Endothelial cell of hepatic sinusoid (primary cell): ENCODE results near the gene ZNF813.
"Not testable (repeated sequence)": the region's sequence is repeated elsewhere in the genome, so short reads cannot be mapped to it uniquely, and the experiment has no call there.

Experiments
- in situ Hi-C: cut with HindIII; loops from 2 replicates; pipeline ENCODE4 v1.10.0; 2017; ENCODE audit warnings: low sequenced_read_pairs

ZNF813 gene

DNA sequence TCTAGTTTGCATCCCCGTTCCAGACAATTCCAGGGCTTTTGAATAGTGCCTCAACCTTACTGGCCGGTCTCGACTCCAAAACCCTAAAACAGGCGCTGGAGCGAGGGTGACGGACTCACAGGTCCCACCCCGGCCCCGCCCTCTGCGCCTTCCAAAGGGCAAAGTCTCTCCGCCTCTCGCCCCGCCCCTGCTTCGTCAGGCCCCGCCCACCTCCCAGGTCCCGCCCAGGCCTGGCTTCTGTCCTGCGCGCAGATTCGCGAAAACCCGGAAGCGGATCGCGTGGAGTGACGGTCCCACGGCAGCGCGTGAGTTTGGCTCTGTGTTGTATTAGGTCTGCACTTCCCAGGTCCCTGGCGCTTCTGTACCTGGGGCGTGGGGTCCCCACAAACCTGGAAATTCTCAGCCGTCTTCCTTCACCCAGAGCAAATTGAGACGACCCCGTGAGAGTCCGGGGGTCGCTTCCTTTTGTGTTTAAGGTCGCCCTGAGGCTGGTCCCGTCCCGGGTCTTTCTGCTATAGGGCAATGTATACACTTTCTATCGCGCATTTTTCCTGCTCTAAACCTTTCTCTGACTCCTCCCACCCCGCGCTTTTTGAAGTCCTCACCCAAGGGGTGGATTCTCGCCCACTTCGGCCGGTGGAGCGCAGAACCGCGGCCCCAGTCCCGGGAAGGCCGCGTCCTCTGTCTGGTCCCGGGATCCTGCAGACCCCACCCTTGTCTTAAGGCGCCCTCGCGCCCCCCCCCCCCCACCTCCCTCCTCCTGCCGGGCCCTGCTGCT, at the start of gene ZNF813:
Gene ZNF813 (plus strand): TSS at position 249 of the 778 bp plus-strand sequence. CDS start 16,090 bp downstream, outside the sequence.
- in situ Hi-C loops = no loop called here

DNA sequence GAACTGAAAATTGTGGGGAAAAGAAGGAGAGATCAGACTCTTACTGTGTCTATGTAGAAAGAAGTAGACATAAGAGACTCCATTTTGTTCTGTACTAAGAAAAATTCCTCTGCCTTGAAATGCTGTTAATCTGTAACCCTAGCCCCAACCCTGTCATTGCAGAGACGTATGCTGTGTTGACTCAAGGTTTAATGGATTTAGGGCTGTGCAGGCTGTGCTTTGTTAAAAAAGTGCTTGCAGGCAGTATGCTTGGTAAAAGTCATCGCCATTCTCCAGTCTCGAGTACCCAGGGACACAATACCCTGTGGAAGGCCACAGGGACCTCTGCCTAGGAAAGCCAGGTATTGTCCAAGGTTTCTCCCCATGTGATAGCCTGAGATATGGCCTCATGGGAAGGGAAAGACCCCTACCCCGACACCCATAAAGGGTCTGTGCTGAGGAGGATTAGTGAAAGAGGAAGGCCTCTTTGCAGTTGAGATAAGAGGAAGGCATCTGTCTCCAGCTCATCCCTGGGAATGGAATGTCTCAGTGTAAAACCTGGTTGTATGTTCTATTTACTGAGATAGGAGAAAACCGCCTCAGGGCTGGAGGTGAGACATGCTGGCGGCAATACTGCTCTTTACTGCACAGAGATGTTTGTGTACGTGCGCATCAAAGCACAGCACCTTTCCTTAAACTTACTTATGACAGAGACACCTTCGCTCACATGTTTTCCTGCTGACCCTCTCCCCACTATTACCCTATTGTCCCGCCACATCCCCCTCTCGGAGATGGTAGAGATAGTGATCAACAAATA, 46.8 kb upstream of the ZNF813 start:
- in situ Hi-C loops = not testable (repeated sequence)

DNA sequence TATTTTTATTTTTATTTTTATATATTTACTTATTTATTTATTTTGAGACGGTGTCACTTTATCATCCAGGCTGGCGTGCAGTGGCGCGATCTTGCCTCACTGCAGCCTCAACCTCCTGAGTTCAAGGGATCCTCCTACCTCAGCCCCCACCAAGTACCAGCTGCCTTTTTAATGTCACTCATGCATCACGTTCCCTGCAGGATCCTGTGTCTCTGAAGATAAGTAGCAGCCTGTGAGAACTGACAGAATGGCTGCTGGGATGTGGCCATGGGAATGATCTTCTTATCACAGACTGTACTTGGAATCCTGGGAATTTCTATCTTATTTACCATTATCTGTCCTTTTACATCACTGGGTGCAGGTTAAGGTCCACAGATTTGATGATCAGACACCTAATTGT, 45.0 kb upstream of the ZNF813 start:
- in situ Hi-C loops = no loop called here

DNA sequence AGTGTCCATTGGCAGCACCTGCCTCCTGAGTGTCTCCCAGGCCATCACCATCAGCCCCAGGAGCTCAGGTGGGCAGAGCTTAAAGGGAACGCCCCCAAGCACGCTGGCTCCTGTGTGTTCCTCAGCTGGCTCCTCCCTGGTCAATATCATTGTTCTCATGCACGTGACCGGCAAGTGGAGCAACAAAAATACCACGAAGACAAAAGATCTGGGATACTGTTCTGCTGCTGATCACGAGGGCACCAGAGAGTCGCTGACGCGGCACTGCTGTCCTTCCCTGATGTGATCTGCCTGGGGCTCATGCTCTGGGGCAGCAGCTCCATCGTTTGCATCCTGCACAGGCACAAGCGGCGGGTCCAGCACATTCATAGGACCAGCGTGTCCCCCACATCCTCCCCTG, 44.5 kb upstream of the ZNF813 start:
- in situ Hi-C loops = not testable (repeated sequence)

DNA sequence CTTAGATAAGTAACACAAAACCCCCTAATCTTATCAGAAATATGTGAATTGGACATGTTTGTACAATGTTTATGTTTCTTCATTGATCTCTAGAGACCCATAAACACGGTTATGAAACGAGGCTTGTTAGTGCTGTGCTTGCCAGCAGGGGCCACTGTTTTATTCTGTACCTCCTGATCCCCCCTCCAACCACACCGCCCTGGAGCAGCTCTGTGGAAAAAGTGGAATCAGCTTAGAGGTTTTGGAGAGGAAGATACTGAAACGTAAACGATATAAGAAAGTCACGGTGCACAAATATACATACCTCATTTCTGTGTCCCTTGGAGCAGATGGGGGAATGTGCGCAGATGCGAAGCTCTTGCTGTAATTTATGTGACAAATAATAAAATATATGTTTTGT, 43.9 kb upstream of the ZNF813 start:
- in situ Hi-C loops = not testable (repeated sequence)

DNA sequence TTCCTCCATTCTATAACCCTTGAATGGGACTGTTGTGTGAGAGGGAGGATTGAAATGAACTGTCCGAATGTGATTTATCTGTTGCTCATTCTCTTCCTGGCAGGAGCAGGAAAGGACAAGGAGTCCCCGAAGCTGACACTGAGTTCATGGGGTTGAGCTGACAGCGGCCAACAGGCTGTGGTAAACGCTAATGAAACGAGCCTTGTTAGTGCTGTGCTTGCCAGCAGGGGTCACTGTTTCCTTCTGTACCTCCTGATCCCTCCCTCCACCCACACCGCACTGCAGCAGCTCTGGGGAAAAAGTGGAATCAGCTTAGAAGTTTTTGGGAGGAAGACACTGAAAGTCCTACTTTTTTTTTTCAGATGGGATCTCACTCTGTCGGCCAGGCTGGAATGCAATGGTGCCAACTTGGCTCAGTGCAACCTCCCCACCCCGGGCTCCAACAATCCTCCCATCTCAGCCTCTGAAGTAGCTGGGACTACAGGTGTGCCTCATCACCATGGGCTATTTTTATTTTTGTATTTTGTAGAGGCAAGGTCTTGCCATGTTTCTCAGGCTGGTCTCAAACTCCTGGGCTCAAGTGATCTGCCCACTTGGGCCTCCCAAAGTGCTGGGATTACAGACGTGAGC, 42.5 kb upstream of the ZNF813 start:
- in situ Hi-C loops = no loop called here

DNA sequence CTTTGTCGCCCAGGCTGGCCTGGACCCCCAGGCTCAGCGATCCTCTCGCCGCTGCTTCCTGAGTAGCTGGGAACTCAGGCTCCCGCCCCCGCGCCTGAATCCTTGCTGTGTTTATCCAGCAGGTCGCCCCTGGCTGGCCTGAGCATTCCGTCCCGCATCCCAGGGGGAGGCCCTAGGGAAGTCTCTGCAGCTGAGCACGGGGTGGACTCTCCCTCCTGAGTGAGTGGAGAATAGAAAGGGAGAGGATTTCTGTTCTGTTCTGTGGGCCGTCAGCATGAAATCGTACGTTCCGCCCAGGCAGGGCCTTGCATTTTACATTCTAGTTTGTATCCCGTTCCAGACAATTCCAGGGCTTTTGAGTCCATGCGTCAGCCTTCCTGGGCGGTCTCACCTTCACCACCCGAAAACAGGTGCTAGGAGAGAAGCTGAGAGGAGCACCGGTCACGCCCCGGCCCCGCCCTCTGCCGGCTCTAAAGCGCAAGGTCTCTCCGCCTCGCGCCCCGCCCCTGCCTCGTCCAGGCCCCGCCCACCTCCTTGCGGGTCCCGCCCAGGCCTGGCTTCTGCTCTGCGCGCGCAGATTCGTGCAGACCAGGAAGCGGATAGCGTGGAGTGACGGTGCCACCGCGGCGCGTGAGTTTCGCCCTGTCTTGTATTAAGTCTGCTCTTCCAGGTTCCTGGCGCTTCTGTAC, 36.0 kb upstream of the ZNF813 start, which contains the start of gene ZNF761:
Gene ZNF761 (plus strand): TSS at position 586 of the 689 bp plus-strand sequence. CDS start 15,285 bp downstream, outside the sequence.
- in situ Hi-C loops = no loop called here

DNA sequence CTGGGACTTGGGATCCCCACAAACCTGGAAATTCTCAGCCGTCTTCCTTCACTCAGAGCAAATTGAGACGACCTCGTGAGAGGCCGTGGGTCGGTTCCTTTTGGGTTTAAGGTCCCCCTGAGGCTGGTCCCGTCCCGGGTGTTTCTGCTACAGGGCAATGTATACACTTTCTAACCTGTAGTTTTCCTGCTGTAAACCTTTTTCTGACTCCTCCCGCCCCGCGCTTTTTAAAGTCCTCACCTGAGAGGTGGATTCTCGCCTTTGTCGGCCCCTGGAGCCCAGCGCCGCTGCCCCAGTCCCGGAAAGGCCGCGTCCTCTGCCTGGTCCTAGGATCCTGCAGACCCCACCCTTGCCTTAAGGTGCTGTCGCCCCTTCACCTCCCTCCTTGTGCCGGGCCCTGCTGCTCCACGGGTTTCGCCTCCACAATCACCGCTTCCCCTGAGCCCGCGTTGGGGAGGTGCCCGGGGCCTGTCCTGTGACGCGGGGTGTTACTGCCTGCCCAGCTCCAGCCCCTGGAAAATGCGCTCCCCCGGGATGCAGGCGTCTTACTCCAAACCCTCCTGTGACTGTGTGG, 35.4 kb upstream of the ZNF813 start:
- in situ Hi-C loops = no loop called here

DNA sequence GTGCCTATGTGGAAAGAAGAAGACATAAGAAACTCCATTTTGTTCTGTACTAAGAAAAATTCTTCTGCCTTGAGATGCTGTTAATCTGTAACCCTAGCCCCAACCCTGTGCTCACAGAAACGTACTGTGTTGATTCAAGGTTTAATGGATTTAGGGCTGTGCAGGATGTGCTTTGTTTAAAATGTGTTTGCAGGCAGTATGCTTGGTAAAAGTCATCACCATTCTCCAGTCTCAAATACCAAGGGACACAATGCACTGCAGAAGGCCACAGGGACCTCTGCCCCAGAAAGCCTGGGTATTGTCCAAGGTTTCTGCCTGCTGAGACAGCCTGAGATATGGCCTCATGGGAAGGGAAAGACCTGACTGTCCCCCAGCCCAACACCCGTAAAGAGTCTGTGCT, 23.7 kb upstream of the ZNF813 start:
- in situ Hi-C loops = not testable (repeated sequence)

DNA sequence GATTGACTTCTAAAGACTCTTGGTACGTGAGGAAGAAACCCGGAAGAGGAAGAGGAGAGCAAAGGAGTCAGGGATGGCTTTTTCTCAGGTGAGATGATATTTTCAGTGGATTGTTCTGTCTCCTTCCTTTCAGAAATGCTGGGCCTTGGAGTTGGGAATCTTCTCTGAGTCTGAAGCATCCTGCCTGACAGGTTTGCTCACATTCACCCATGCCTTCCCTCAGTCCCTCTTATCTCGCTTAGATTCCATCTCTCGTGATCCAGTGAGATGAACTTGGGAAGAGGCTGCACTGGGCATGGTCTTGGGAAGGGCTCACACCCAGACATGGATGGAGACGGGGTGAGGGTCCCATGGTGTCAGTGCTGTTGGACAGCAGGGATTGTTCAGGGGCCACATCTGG, 20.3 kb upstream of the ZNF813 start:
- in situ Hi-C loops = not testable (repeated sequence)

DNA sequence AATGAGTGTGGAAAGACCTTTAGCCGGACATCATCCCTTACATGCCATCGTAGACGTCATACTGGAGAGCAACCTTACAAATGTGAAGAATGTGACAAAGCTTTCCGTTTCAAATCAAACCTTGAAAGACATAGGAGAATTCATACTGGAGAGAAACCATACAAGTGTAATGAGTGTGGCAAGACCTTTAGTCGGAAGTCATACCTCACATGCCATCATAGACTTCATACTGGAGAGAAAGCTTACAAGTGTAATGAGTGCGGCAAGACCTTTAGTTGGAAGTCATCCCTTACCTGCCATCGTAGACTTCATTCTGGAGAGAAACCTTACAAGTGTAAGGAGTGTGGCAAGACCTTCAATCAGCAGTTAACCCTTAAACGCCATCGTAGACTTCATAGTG, 11.7 kb upstream of the ZNF813 start:
- in situ Hi-C loops = no loop called here

DNA sequence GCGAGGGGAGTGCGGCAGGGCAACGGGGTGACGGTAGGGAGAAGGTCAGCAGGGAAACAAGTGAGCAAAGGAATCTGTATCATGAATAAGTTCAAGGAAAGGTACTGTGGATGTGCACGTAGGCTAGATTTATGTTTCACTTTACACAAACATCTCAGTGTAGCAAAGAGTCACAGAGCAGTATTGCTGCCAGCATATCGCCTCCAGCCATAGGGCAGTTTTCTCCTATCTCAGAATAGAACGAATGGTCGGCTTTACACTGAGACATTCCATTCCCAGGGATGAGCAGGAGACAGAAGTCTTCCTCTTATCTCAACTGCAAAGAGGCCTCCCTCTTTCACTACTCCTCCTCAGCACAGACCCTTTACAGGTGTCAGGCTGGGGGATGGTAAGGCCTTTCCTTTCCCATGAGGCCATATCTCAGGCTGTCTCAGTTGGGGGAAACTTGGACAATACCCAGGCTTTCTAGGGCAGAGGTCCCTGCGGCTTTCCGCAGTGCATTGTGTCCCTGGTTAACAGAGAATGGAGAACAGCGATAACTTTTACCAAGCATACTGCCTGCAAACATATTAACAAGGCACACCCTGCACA, 7.3 kb upstream of the ZNF813 start:
- in situ Hi-C loops = not testable (repeated sequence)

DNA sequence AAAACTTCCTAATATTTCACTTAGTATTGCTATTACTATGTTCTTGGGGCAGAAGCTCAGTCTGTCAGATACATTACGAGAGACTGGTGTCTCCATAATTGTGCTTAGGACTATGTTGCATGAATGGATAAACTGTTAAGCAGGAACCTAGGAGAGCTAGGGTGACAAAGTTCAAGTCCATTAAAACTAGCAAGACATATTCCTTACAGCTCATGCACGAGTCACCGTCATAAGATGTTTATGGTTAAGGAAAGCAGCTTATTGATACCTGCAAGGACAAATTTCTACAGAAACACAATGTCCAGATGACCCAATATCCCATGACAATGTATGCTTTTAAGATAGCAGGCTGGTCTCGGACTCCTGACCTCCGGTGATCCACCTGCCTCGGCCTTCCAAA, 5.7 kb upstream of the ZNF813 start:
- in situ Hi-C loops = no loop called here

DNA sequence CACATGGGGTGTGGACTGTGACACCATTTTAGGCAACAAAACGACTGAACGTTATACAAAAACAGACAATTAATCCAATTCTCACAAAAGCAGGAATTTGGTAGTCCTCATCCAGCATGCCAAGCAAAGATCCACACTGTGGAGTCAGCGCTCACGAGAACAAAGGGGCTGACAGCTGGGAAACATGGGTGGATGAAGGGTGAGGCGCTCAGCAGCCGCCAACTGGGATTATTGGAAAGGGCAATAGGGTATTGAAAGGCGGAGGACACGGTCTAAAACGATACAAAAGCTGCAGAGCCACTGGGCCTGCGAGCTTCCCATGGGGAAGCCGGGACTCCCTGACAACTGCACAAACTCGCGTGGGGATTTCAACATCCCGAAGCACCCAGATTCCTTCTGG, 4.7 kb upstream of the ZNF813 start:
- in situ Hi-C loops = no loop called here

DNA sequence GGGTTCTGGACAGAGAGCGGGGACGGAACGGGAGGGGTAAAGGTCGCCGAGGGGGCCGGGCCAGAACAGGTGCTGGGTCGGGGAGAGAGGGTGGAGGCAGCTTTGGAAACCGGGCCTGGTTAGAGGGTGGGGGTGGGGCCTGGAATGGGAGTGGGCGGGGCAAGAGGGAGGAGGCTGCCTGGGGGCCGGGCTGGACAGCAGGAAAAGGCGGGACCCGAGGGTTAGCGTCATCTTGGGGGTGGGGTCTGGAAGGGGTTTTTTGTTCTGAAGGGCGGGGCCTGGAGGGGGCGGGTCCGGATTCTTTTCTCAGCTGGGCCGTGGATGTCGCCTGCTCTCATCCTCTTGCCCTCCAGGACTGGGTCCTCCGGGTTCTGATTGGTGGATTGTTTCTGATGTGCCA, 4.3 kb upstream of the ZNF813 start:
- in situ Hi-C loops = no loop called here

DNA sequence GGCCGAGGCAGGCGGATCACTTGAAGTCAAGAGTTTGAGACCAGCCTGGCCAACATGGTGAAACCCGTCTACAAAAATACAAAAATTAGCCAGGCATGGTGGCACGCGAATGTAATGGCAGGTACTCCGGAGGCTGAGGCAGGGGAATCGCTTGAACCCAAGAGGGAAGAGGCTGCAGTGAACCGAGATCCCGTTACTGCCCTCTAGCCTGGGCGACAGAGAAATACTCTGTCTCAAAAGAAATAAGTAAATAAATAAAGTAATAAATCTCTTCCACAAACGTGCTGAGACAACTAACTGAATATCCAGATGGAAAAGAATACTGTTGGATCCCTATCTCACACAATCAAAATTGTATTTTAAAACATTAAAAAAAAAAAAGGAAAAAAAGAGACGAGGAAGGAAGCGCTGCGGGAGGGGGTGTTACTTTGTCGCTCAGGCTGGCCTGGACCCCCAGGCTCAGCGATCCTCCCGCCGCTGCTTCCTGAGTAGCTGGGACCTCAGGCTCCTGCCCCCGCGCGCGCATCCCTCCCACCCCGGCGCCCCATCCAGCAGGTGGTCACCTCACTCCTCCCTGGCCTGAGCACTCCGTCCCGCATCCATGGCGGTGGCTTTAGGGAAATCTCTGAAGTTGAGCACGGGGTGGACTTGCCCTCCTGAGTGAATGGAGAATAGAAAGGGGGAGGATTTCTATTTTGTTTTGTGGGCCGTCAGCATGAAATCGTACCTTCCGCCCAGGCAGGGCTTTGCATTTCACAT, 628 bp upstream of the ZNF813 start:
- in situ Hi-C loops = no loop called here

DNA sequence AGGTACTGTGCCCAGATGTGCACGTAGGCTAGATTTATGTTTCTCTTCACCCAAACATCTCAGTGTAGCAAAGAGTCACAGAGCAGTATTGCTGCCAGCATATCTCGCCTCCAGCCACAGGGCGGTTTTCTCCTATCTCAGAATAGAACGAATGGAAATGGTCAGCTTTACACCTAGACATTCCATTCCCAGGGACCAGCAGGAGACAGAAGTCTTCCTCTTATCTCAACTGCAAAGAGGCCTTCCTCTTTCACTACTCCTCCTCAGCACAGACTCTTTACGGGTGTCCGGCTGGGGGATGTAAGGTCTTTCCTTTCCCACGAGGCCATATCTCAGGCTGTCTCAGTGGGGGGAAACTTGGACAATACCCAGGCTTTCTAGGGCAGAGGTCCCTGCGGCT, 1.1 kb downstream of the ZNF813 start:
- in situ Hi-C loops = not testable (repeated sequence)

DNA sequence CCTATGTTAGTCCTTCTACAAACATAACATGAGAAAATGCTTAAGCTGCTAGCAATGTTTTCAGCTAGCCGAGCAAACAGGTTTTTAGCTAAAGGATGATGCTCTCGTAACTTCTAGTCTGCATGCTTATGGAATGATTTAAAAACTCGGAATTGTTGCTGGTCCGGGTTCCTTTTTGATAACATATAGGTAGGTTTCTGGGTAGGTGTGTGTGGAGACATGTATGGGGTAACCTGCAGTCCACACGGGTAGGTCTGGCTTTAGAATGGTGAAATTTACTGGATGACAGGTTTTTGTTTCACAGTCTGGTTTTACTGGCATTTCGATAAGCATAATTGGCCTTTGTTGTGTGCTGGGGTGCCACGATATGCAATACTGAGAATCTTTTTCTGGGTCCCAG, 4.4 kb downstream of the ZNF813 start:
- in situ Hi-C loops = no loop called here

DNA sequence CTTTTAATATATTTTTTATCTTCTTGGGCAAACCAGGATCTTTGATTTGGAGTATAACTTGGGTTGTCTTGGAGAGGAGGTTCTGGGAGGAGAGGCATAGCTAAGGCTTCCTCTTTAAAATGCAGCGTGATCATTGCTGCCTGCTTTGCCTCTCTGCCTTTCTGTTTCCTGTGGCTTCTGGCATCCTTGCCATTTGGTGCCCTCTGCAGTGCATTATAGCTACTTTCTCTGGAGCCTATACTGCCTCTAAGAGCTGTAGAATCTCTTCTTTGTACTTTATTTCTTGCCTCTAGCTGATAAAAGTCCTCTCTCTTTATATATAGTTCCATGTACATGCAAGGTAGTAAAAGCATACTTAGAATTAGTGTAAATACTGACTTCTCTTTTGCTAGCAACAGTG, 7.3 kb downstream of the ZNF813 start:
- in situ Hi-C loops = not testable (repeated sequence)

DNA sequence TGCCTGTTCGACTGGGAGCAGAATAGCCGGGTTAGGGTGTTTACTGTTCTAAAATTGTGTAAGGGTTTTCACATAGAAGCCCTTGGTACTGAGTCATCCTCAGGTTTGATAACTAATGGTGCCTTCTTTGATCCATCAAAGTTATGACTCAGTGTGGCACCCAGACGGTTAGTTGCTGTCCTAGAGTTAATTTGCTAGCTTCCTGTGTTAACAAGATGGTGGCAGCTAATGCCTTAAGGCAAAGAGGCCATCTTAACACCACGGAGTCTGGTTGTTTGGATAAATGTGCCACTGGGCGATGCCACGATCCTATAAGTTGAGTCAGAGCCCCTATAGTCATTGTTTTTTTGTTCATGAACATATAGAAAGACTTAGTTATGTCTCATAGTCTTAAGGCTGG, 7.9 kb downstream of the ZNF813 start:
- in situ Hi-C loops = not testable (repeated sequence)
